Testis (tissue), 3 donors: ENCODE data around the gene SERBP1. TPM values are rescaled to one million over a fixed set of nuclear protein-coding genes. Genes with fewer than 3 reads are reported as not detected.

Experiments
- DNase-seq: peaks from one replicate; pipeline ENCODE4 v3.0.0-alpha.2; 2019
- H3K27ac ChIP-seq, 2 donors: fragments of 200-600 bp; sonication (generic); one replicate each; pipeline ENCODE4 v1.5.1; 2019
- H3K27me3 ChIP-seq: fragments of 200-600 bp; sonication (generic); one replicate; pipeline ENCODE4 v1.5.1; 2019
- H3K36me3 ChIP-seq: fragments of 200-600 bp; sonication (generic); one replicate; pipeline ENCODE4 v1.5.1; 2017; ENCODE audit warnings: low read depth; ENCODE audit errors: missing control alignments
- H3K4me1 ChIP-seq: fragments of 200-600 bp; sonication (generic); one replicate; pipeline ENCODE4 v1.5.1; 2019
- H3K4me3 ChIP-seq, 2 donors: fragments of 200-600 bp; sonication (generic); one replicate each; pipeline ENCODE4 v1.5.1; 2017 to 2019
- H3K9me3 ChIP-seq: fragments of 200-600 bp; sonication (generic); one replicate; pipeline ENCODE4 v1.5.1; 2017
- POLR2A ChIP-seq: fragments of 450-650 bp; IDR thresholded peaks from one replicate; pipeline ENCODE4 v1.6.1; 2017; ENCODE audit warnings: antibody characterized with exemption, mild to moderate bottlenecking, moderate library complexity
- WGBS, 2 donors: methylation state at CpG; one replicate each; pipeline ENCODE4 v1.1.5; 2018; 5-methylcytosine and 5-hydroxymethylcytosine counted together
- intact Hi-C: fragments of 100-400 bp; cut with DNase I; formaldehyde crosslinking; loops from one replicate; pipeline ENCODE4 v1.15.1; 2023; ENCODE audit warnings: low total_unique reads
- polyA plus RNA-seq: library from polyadenylated mRNA; stranded (reverse); fragments of 350-450 nt; fragmentation: Illumina TruSeq; extraction: RNeasy Lipid Tissue Mini Kit (QIAGEN cat#74804); gene quantifications from one replicate; pipeline ENCODE4 v1.2.3, GENCODE V29; 2014; ENCODE audit warnings: low read depth, low replicate concordance; ENCODE audit not compliant: insufficient read depth
- total RNA-seq, 2 donors: library from RNA; depleted of rRNA; stranded (reverse); fragments of >200 nt; gene quantifications; one replicate each; pipeline ENCODE4 v1.2.3, GENCODE V29; 2016
- TF ChIP-seq, protein P1 (sequence below), 3 experiments: fragments of 450-650 bp in 2 of 3; fragments of 200-600 bp in 1 of 3; sonication (generic) in 1 of 3; IDR thresholded peaks; one replicate each; pipeline ENCODE4 v1.5.1; 2016 to 2019; ENCODE audit warnings: antibody characterized with exemption in 3 of 3, mild to moderate bottlenecking in 2 of 3, moderate library complexity in 1 of 3

SERBP1 gene
- total and polyA plus RNA-seq, 3 donors from 2014 or later: 180 to 237 (median 185) TPM

DNA sequence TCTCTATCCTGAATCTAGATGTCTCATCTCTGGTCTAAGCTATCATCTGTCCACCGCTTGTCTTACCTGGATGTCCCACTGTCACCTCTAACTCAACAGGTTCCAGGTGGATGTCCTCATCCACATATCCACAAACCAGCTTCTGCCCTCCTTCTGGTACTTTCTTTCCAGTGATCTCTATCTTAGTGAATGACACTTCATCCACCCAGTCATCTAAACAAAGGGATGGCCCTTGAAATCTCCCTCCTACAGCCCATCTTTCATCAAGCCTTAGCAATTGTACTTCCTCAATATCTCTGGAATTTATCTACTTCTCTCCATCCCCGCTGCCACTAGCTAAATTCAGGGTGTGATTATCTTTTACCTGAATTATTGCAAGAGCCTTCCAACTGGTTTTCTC, 33.9 kb upstream of the SERBP1 start:
- 97 to 100% methylated on average over 2 of the region's 2 CpGs for WGBS, 2 donors
- no peak overlapping the region for H3K27ac ChIP-seq
- no peak for TF ChIP-seq POLR2A
- TF ChIP-seq, protein P1, sequence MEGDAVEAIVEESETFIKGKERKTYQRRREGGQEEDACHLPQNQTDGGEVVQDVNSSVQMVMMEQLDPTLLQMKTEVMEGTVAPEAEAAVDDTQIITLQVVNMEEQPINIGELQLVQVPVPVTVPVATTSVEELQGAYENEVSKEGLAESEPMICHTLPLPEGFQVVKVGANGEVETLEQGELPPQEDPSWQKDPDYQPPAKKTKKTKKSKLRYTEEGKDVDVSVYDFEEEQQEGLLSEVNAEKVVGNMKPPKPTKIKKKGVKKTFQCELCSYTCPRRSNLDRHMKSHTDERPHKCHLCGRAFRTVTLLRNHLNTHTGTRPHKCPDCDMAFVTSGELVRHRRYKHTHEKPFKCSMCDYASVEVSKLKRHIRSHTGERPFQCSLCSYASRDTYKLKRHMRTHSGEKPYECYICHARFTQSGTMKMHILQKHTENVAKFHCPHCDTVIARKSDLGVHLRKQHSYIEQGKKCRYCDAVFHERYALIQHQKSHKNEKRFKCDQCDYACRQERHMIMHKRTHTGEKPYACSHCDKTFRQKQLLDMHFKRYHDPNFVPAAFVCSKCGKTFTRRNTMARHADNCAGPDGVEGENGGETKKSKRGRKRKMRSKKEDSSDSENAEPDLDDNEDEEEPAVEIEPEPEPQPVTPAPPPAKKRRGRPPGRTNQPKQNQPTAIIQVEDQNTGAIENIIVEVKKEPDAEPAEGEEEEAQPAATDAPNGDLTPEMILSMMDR (IDR thresholded peaks at IDR 0.05): no peak
- H3K36me3 ChIP-seq: no peaks in the 10 kb centered on the region
- DNase-seq: no peak
- intact Hi-C loops: no loop called here
- H3K27me3 ChIP-seq: no peaks in the 10 kb centered on the region
- H3K4me1 ChIP-seq: no peaks in the 10 kb centered on the region
- no peak overlapping the region for H3K4me3 ChIP-seq
- no peaks in the 10 kb centered on the region for H3K9me3 ChIP-seq

GRCh38 chr1:67463298-67463955, 33.2 kb upstream of the SERBP1 start:
- no peaks in the 10 kb centered on the region for H3K36me3 ChIP-seq
- no peaks in the 10 kb centered on the region for H3K9me3 ChIP-seq
- WGBS, 2 donors: 87 to 89% methylated on average over 7 of the region's 7 CpGs
- no peak overlapping the region for H3K27ac ChIP-seq
- no peak for DNase-seq
- no peak overlapping the region for H3K4me3 ChIP-seq
- H3K4me1 ChIP-seq: no peaks in the 10 kb centered on the region
- intact Hi-C loops: no loop called here
- TF ChIP-seq, protein P1 (IDR thresholded peaks at IDR 0.05): no peak
- H3K27me3 ChIP-seq: no peaks in the 10 kb centered on the region

DNA sequence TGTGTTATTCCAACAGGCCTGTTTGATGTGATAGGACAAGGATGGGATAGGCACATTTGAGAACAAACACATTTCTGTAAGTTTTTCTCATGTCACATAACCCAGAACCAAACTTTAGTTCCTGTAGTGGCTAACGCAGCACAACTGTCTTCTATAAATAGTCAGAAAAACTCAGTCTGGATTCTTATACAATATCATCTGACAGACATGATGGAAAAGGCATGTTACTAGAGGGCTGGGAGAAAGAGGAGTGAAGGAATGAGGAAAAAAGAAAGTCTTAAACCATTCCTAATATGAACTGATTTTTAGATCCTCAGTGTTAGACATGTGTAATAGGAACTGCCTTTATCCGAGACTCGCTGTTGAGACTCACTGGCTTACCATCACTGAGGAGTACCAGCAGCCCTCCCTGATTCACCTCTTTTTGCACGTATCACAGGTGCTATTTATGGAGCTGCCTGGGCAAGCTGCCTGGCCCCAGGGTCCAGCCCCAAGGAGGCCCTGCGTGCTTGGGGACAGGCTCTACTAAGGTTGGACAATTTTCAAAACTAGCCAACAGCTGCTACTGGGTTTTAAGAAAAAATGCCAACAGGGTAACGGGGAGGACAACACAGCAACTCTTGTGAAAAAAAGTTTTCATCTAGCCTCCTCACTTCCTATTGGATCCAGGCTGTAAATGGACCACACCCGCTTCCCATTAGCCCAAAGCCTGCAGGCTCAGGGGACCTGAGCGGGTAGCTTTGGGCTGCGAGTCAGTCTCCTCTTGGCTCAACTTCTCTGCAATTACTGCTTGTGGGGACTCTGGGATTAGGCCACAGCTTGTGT, 30.7 kb upstream of the SERBP1 start:
- 55 to 60% methylated on average over 9 of the region's 9 CpGs for WGBS, 2 donors
- peak; percentile 24 for DNase-seq
- TF ChIP-seq, protein P1 (IDR thresholded peaks at IDR 0.05): no peak
- TF ChIP-seq POLR2A: no peak
- Histone ChIP-seq H3K27ac (no peak overlapping the region), H3K4me3 (no peak overlapping the region), H3K9me3 (no peaks in the 10 kb centered on the region), H3K27me3 (no peaks in the 10 kb centered on the region), H3K4me1 (no peaks in the 10 kb centered on the region), H3K36me3 (no peaks in the 10 kb centered on the region)
- intact Hi-C loops: no loop called here

DNA sequence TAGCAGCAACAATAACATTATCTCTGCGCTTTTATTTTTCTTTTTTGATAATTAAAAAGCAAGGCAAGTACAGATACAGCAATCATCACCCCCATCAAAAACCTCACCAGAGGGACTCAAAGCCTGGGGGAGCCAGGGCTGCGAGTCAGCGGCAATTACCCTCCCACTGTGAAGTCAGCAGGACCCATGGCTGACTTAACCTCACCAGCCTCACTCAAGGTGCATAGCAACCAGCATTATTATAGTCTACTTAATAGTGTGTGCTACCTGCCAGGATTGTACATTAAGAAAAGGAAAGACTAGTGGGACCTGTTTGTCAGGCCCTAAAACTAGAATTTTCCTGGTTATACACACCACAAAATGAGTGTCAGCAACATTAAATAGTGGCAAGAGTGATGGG, 28.9 kb upstream of the SERBP1 start:
- Histone ChIP-seq H3K9me3 (no peaks in the 10 kb centered on the region), H3K27ac (no peak overlapping the region), H3K27me3 (no peaks in the 10 kb centered on the region), H3K4me3 (no peak overlapping the region), H3K4me1 (no peaks in the 10 kb centered on the region), H3K36me3 (no peaks in the 10 kb centered on the region)
- TF ChIP-seq, protein P1 (IDR thresholded peaks at IDR 0.05): no peak
- intact Hi-C loops: no loop called here
- no peak for DNase-seq
- WGBS, 2 donors: 93 to 95% methylated on average over 3 of the region's 3 CpGs
